GM21576 (cell line): ENCODE data around the gene JPT2.

Experiments
- ATAC-seq: cut with Tn5 transposase; IDR thresholded peaks from one replicate; pipeline ENCODE4 v1.9.1; 2021; ENCODE audit warnings: mild to moderate bottlenecking, moderate library complexity; ENCODE audit not compliant: unreplicated experiment

Gene JPT2

GRCh38 chr16:1673424-1674151 lies 4.5 kb upstream of the JPT2 start:
- no peak for ATAC-seq

GRCh38 chr16:1674306-1674705 lies 3.8 kb upstream of the JPT2 start:
- no peak for ATAC-seq

- ATAC-seq = no peak
Observed at GRCh38 chr16:1674751-1675664, 3.1 kb upstream of the JPT2 start.

DNA sequence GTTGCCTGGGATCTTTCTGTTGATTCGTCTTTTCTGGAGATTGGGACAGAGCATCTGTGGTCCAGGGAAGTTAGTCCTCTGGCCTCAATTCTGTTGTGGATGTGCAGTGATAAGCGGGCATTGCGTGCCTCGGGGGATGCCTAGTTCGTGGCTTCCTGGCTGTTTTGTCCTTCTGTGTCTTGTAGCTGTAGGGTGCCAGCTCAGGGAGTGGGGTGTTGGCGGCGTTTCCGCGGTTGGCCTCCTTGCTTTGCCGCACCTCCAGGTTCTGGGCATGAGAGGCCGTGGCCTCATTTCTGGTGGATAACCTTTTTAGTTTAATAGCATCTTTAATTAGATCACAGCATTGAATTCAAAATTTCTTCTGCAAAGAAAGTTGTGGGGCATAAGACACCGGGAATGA lies 1.4 kb upstream of the JPT2 start:
- ATAC-seq = no peak

- no peak for ATAC-seq
Observed at GRCh38 chr16:1677339-1677738, 740 bp upstream of the JPT2 start.

- no peak for ATAC-seq
Observed at GRCh38 chr16:1678500-1679098, 520 bp downstream of the JPT2 start.

DNA sequence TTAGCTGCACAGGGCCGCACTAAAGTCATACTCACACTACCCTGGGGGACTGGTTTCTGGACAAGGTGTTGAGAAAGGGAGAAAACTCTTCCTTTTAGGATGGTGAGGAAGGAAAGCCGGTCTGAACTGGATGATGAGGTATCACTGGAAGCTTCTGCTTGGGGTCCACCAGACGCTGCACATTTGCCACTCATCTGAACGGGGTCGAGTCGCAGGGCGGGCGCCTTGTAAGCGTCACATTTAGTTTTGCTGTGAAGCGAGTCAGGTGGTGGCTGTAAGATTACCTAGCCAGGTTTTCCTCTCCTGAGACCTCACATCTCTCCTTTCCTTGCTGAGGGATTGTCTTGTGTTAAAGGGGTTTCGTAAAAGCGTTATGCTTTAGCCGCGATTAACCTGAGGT lies 2.3 kb downstream of the JPT2 start:
- no peak for ATAC-seq

- no peak for ATAC-seq
Observed at GRCh38 chr16:1681032-1681431, 3.0 kb downstream of the JPT2 start.

DNA sequence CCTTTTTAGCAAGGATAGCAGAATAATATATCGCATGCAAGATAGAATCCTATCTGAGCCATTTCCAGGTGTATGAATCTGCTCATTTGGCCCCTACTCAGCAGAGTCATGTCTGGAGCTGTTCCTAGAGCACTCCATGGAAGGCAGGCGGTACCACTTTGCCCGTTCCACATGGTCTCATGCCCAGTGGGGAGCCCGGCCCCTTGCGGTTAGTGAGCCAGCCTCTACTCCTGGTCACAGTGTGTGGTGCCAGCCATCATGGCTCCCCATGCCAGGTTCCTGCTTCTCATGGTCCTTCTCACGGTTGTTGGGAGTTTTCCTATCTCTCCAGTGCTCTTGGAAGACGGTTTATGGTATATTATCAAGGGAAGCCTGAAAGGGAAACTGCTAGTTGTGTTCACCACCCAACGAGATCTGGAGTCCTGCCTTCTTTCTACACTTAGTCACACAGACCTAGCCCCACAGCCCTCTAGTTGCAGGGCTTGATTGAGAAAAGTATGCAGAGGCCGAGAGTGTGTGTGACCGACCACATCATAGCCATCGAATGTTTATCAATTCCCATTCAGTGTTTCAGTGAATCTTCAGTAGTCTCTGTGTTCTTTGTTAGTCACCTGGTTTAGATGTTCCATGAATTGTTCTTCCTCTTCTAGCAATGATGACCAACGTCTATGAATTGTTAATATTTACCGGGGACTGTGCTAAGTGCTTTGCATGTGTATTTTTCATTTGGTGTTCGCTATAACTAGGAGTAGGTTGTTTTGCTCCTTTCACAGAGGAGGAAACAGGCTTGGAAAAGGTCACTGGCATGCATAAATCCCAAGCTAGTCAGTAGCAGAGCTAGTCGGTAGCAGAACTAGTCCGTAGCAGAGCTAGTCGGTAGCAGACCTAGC lies 9.6 kb downstream of the JPT2 start:
- ATAC-seq = no peak

DNA sequence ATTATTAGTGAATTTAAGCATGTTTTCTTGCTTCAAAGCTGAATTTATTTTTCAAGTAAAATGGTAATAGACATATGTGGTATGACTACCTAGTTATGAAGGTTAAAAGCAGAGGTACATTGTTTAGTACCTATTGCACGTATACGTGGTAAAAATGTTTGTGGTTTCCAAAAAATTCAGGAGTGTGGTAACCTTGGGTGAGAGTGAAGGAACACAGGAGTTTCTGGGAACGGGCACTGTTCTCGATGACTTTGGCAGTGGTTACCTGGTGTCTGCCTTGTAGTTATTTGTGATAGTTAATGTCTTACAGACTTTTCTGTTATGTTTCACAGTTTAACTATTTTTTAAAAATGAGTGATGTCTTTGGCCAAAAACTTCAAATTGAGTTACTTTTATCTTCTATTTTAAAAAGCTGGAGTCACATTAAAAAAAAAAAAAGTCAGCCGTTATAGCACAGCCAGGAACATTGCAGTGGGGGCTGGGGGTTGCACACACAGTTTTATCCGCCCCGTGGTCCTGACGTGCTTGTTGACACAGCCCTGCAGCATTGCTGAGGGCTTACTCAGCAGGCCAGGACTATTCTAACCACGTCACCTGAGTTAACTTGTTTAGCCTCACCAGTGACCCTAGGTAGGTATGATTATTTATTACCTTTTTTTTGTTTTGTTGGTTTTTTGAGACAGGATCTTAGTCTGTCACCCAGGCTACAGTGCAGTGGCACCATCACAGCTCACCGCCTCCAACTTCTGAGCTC lies 10.9 kb downstream of the JPT2 start:
- no peak for ATAC-seq

GRCh38 chr16:1689853-1690252 lies 11.8 kb downstream of the JPT2 start:
- ATAC-seq = no peak

DNA sequence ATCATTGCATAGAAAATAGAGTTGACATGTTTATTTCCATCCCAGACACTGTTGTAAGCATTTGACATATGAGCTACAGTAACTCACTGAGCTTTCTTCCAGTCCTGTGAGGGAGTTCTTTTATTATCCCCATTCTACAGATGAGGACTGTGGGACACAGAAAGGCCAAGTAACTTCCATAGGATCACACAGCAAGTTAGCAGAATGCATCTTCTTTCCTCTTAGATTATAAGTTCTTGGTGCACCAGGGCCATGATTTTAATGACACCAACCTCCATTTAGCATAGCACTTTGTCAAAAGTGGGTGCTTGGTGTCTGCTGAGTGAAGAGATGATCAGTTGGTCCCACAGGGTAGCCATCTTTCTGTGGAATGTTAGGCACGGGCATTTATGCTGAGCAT lies 12.7 kb downstream of the JPT2 start:
- ATAC-seq = no peak

- ATAC-seq = no peak
Observed at GRCh38 chr16:1691276-1691675, 13.2 kb downstream of the JPT2 start.

DNA sequence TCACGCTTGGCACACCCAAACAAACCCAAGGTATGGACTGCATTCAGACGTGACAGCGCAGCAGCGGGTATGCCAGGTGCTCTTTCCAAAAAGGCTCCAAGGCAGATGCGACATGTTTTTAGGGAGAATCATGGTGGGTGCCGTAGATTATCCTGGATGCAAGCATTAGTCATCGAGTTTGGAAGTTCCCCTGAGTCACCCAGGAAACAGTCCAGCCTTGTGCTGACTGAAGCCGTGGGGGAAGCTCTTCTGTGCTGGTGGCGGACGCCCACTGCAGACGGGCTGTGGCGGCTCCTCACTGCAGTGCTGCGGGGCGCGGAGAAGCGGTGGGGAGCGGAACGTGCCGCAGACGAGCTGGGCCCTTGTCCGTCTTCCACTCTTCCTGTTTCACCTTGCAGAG lies 13.9 kb downstream of the JPT2 start:
- ATAC-seq = no peak

DNA sequence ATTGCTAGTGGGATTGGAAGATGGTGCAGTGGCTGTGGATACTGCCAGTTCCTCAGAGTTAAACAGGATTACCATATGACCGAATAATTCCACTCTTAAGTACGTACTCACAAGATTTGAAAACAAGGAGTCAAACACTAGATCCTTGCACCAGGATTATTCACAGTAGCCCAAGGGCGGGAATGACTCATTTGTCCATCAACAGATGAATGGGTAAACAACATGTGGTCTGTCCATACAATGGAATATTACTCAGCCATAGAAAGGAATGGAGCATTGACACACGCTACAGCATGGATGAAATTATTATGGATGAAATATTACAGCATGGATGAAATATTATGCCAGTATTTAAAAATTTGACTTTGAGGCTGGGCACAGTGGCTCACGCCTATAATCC lies 18.8 kb downstream of the JPT2 start:
- no peak for ATAC-seq

GRCh38 chr16:1698680-1699079 lies 20.6 kb downstream of the JPT2 start:
- no peak for ATAC-seq

DNA sequence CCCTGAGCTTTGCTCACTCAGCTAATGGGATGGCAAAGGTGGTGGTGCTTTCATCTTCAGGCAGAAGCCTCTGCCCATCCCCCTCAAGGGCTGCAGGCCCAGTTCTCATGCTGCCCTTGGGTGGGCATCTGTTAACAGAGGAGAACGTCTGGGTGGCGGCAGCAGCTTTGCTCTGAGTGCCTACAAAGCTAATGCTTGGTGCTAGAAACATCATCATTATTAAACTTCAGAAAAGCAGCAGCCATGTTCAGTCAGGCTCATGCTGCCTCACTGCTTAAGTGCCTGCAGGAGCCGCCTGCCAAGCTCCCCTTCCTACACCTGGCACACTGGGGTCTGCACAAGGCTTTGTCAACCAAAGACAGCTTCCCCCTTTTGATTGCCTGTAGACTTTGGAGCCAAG lies 22.2 kb downstream of the JPT2 start:
- no peak for ATAC-seq

DNA sequence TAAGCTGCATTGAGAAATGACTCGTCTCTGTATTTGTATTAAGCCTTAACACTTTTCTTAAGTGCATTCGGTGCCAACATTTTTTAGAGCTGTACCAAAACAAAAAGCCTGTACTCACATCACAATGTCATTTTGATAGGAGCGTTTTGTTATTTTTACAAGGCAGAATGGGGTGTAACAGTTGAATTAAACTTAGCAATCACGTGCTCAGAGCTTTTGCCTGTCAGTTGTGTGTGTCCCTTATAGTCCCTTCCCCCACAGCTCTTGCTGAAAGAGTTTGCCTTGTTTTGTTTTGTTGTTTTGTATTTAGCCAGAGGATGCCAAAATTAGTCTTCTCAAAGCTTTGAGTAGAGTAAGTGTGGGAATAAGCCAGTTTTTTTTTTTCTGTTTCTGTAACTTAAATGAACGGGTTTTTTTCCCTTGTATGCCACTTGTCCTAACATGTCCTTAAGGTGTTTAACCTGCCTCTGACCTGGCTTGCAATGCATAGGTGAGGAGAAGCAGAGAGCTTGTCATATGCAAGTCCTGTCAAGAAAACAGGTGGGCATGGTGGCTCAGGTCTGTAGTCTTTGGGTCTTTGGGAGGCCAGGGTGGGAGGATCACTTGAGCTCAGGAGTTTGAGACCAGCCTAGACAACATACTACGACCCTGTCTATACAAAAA lies 23.3 kb downstream of the JPT2 start:
- no peak for ATAC-seq

- ATAC-seq = peak; percentile 5
Observed at GRCh38 chr16:1705324-1705687, 27.2 kb downstream of the JPT2 start.
